ENCODE measurements around the gene VWA5B2.

Gene VWA5B2

DNA sequence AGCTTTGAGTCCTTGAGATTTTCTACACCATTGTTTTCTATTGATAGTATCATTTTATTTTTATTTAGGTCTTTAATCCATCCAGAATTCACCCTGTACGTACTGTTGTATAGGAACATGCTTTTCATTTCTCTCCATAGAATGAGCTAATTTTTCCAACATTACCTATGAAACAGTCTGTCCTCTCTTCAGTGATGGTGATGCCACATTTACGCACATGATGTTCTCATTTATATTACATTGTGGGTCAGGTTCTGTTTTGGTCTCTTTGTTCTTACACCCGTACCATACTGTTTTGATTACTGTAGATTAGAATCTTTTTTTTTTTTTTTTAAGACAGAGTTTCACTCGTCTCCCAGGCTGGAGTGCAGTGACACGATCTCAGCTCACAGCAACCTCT, 17.7 kb upstream of the VWA5B2 start:
- Histone ChIP-seq H4K20me1 (ENCODE audit: low read depth, low read length) (no peaks in the 10 kb centered on the region), H3K27me3 (ENCODE audit: low read length) (no peaks in the 10 kb centered on the region), H3K9me2 (replicated peaks; ENCODE audit: insufficient read depth, low read length) (no peaks in the 10 kb centered on the region), H3F3A (ENCODE audit: insufficient read depth) (no peaks in the 10 kb centered on the region), H3K9ac (ENCODE audit: low read length) (no peak overlapping the region), H3K79me2 (ENCODE audit: insufficient read depth, low read length) (no peaks in the 10 kb centered on the region), H3K27ac (ENCODE audit: low read depth, low read length) (no peak overlapping the region), H3K36me3 (ENCODE audit: low read length) (no peaks in the 10 kb centered on the region), H3K4me2 (ENCODE audit: low read depth, low read length, poor library complexity, severe bottlenecking) (no peak overlapping the region), H2AFZ (ENCODE audit: low read depth, low read length, severe bottlenecking) (no peak overlapping the region), H3K9me3 (ENCODE audit: insufficient read depth, low read length) (no peaks in the 10 kb centered on the region), H3K4me3 (ENCODE audit: insufficient read depth, low read length, poor library complexity, severe bottlenecking) (no peak overlapping the region)
- no peak for TF ChIP-seq EZH2phosphoT487 (conservative IDR thresholded peaks at IDR 0.05; ENCODE audit: low read length)

DNA sequence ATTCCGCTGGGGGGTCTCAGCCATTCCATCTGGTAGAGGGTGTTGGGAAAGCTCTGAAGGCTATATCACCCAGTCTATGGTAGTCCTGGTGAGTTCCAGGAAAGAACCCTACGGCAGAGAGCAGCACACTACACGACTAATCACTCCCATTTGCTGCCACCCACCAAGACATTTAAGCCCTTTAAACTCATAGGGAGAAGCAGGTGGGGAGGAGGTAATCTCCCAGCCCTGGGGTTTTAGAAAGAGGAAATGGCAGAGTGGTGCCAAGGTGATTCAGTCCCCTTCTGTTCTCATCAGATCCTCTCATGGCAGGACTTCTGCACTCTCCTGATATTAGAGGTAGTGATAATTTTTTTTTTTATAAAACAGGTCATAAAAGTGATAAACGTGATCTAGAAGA, 10.6 kb upstream of the VWA5B2 start:
- no peaks in the 10 kb centered on the region for H3K27me3 ChIP-seq (ENCODE audit: low read length)
- TF ChIP-seq, protein P1, sequence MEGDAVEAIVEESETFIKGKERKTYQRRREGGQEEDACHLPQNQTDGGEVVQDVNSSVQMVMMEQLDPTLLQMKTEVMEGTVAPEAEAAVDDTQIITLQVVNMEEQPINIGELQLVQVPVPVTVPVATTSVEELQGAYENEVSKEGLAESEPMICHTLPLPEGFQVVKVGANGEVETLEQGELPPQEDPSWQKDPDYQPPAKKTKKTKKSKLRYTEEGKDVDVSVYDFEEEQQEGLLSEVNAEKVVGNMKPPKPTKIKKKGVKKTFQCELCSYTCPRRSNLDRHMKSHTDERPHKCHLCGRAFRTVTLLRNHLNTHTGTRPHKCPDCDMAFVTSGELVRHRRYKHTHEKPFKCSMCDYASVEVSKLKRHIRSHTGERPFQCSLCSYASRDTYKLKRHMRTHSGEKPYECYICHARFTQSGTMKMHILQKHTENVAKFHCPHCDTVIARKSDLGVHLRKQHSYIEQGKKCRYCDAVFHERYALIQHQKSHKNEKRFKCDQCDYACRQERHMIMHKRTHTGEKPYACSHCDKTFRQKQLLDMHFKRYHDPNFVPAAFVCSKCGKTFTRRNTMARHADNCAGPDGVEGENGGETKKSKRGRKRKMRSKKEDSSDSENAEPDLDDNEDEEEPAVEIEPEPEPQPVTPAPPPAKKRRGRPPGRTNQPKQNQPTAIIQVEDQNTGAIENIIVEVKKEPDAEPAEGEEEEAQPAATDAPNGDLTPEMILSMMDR (IDR thresholded peaks at IDR 0.05; ENCODE audit: insufficient read depth, low read length, poor library complexity, severe bottlenecking) = no peak
- no peak for TF ChIP-seq EZH2phosphoT487 (conservative IDR thresholded peaks at IDR 0.05; ENCODE audit: low read length)
- H3K79me2 ChIP-seq (ENCODE audit: insufficient read depth, low read length) = no peaks in the 10 kb centered on the region
- no peaks in the 10 kb centered on the region for H3K9me2 ChIP-seq (replicated peaks; ENCODE audit: insufficient read depth, low read length)
- H2AFZ ChIP-seq (ENCODE audit: low read depth, low read length, severe bottlenecking) = no peak overlapping the region
- H3K4me3 ChIP-seq (ENCODE audit: insufficient read depth, low read length, poor library complexity, severe bottlenecking) = no peak overlapping the region
- H4K20me1 ChIP-seq (ENCODE audit: low read depth, low read length) = no peaks in the 10 kb centered on the region
- H3K4me2 ChIP-seq (ENCODE audit: low read depth, low read length, poor library complexity, severe bottlenecking) = no peak overlapping the region
- H3K9ac ChIP-seq (ENCODE audit: low read length) = no peak overlapping the region
- H3K36me3 ChIP-seq (ENCODE audit: low read length) = no peaks in the 10 kb centered on the region
- H3F3A ChIP-seq (ENCODE audit: insufficient read depth) = no peaks in the 10 kb centered on the region
- H3K9me3 ChIP-seq (ENCODE audit: insufficient read depth, low read length) = no peaks in the 10 kb centered on the region
- no peak overlapping the region for H3K27ac ChIP-seq (ENCODE audit: low read depth, low read length)

DNA sequence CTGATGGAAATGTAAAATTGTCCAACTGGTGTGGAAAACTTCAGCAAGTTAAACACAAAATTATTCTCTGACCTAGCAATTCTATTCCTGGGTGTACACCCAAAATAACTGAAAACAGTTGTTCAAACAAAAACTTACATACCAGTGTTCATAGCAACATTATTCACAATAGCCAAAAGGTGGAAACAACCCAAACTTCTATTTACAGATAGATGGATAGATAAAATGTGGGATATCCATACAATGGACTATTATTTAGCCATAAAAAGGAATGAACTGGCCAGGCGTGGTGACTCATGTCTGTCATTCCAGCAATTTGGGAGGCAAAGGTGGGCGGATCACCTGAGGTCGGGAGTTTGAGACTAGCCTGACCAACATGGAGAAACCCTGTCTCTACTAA, 6.9 kb upstream of the VWA5B2 start:
- no peaks in the 10 kb centered on the region for H4K20me1 ChIP-seq (ENCODE audit: low read depth, low read length)
- H3K4me2 ChIP-seq (ENCODE audit: low read depth, low read length, poor library complexity, severe bottlenecking) = no peak overlapping the region

GRCh38 chr3:184223946-184224345, 5.4 kb upstream of the VWA5B2 start:
- no peaks in the 10 kb centered on the region for H3F3A ChIP-seq (ENCODE audit: insufficient read depth)
- TF ChIP-seq, protein P1 (IDR thresholded peaks at IDR 0.05; ENCODE audit: insufficient read depth, low read length, poor library complexity, severe bottlenecking) = no peak
- TF ChIP-seq EZH2phosphoT487 (conservative IDR thresholded peaks at IDR 0.05; ENCODE audit: low read length) = no peak
- H3K27ac ChIP-seq (ENCODE audit: low read depth, low read length) = no peak overlapping the region
- H3K9me3 ChIP-seq (ENCODE audit: insufficient read depth, low read length) = no peaks in the 10 kb centered on the region
- no peaks in the 10 kb centered on the region for H3K36me3 ChIP-seq (ENCODE audit: low read length)
- no peak overlapping the region for H3K4me2 ChIP-seq (ENCODE audit: low read depth, low read length, poor library complexity, severe bottlenecking)
- no peaks in the 10 kb centered on the region for H4K20me1 ChIP-seq (ENCODE audit: low read depth, low read length)
- H3K9ac ChIP-seq (ENCODE audit: low read length) = no peak overlapping the region
- H2AFZ ChIP-seq (ENCODE audit: low read depth, low read length, severe bottlenecking) = no peak overlapping the region
- no peaks in the 10 kb centered on the region for H3K9me2 ChIP-seq (replicated peaks; ENCODE audit: insufficient read depth, low read length)
- H3K27me3 ChIP-seq (ENCODE audit: low read length) = no peaks in the 10 kb centered on the region
- H3K4me3 ChIP-seq (ENCODE audit: insufficient read depth, low read length, poor library complexity, severe bottlenecking) = no peak overlapping the region
- no peaks in the 10 kb centered on the region for H3K79me2 ChIP-seq (ENCODE audit: insufficient read depth, low read length)

More for the DNA sequence above, 6.9 kb upstream of the VWA5B2 start:
- no peak overlapping the region for H3K27ac ChIP-seq (ENCODE audit: low read depth, low read length)
- H3K79me2 ChIP-seq (ENCODE audit: insufficient read depth, low read length) = no peaks in the 10 kb centered on the region
- H3K36me3 ChIP-seq (ENCODE audit: low read length) = no peaks in the 10 kb centered on the region
- no peaks in the 10 kb centered on the region for H3K27me3 ChIP-seq (ENCODE audit: low read length)
- no peaks in the 10 kb centered on the region for H3F3A ChIP-seq (ENCODE audit: insufficient read depth)
- no peaks in the 10 kb centered on the region for H3K9me2 ChIP-seq (replicated peaks; ENCODE audit: insufficient read depth, low read length)
- no peaks in the 10 kb centered on the region for H3K9me3 ChIP-seq (ENCODE audit: insufficient read depth, low read length)
- TF ChIP-seq, protein P1 (IDR thresholded peaks at IDR 0.05; ENCODE audit: insufficient read depth, low read length, poor library complexity, severe bottlenecking) = no peak
- TF ChIP-seq EZH2phosphoT487 (conservative IDR thresholded peaks at IDR 0.05; ENCODE audit: low read length) = no peak
- H3K9ac ChIP-seq (ENCODE audit: low read length) = no peak overlapping the region
- H3K4me3 ChIP-seq (ENCODE audit: insufficient read depth, low read length, poor library complexity, severe bottlenecking) = no peak overlapping the region
- H2AFZ ChIP-seq (ENCODE audit: low read depth, low read length, severe bottlenecking) = no peak overlapping the region
